Tongue (tissue), 2 donors: ENCODE results near the gene TMEM17. TPM values are rescaled to one million over a fixed set of nuclear protein-coding genes. Genes with fewer than 3 reads are reported as not detected.

Source experiments
- DNase-seq: peaks from one replicate; pipeline ENCODE4 v3.0.0-alpha.2; 2015
- total RNA-seq: library from RNA; depleted of rRNA; stranded (reverse); fragments of >200 nt; gene quantifications from one replicate; pipeline ENCODE4 v1.2.3, GENCODE V29; 2014

The TMEM17 gene
- total RNA-seq, 1 donor from 2014 or later, result 1.8 TPM

DNA sequence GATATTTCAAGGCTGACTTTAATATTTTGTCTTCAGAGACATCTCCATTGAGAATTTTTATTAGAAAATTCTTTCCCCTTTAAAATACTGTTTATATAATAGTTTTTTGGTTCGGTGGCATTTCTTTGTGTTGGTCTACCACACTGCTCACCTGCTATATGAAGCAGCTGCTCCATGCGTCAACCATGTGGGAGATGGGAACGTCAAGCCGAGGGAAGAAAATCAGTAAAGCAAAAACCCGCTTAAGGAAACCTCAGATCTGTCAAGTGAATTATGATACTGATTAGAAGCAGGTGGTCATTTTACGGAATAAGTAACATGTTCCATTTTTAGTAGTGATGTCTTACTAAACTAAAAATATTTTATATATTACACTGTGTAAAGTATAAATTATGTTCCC is 5.6 kb upstream of the TMEM17 start:
- DNase-seq, result peak; percentile 41

DNA sequence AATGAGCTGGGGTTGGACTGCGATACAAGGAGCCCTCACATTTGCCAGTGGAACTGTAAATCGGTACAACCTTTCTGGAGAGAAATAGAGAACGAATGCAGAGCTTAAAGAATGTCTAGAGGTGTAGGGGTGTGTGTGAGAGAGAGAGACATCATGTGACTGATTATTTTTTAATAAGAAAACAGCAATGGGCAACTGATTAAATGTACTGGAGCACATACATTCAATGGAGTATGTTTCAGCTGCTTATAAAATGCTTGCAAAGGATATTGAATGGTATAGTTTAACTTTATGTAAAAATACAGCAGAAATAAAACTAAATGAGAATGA is 391 bp upstream of the TMEM17 start:
- no peak for DNase-seq

DNA sequence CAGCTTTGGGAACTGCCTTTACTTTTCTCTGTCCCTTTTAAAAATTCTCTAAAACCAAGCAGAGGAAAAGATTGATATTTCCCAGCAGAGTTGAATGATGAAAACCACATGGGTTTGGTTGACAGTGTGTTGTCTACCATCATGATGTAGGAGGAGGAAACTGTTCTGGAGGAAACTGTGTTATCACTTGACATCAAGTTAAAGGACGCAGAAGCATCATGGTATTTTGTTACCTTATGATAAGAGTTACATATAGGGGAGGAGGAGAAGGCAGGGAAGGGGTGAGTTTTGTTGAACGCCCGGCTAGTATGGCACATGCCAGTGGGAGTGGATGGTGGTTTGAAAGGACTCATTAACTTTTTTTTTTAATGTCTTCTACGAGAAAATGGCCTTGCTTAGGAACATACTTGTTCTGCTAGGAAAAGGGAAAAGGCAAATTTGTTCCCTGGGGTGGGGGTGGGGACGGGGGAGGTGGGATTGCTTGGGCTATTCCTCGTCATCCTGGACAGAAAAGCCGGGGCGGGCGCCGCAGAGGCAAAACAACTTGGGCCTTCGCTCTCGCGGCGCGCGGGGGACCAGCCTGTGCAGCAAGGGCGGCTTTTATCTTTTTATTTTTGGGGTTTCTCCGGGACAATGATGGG is 766 bp downstream of the TMEM17 start:
- DNase-seq, result no peak

DNA sequence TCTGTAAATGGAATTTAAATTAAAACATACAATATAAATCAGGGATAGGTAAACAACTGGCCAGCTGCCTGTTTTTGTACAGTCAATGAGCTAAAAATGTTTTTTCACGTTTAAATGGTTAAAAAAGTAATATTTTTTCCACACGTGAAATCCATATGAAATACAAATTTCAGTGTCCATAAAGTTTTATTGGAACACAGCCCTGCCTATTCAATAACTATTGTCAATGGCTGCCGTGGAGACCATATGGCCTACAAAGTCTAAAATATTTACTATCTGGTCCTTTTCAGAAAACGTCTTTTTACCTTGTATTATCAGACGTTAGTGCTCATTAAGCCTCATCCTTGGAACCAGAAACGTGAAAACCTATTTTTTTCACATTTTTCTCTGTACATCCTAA is 1.3 kb downstream of the TMEM17 start:
- no peak for DNase-seq

DNA sequence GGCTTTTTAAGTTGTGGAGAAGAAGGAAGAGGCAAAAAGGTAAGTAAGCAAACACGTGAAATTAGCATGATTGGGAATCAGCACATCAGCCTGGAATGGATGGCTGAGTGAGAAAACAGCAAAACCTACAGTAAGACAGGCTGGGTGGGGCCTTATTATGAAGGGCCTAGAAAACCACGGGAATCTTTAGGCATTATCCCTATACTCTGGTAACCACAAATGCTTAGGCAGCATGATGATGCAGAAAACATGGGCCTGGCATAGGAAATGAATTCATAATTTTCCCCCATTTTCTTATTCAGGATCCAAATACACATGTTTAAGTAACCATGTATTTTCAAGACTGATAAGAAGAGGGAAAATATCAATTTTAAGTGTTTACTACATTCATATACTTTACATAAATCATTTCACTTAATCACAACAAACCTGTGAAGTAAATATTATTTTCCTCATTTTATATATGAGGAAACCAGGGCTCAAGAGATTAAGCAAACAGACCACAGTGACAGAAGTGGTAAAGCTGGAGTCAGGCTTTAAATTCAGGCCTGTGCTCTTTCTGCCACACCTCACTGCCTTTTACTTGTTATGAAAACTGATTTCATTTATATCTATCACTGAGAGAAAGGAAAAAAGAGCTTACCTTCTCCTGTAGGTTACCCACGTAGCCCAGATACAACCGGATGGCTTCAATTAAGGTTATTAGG is 4.0 kb downstream of the TMEM17 start:
- no peak for DNase-seq

DNA sequence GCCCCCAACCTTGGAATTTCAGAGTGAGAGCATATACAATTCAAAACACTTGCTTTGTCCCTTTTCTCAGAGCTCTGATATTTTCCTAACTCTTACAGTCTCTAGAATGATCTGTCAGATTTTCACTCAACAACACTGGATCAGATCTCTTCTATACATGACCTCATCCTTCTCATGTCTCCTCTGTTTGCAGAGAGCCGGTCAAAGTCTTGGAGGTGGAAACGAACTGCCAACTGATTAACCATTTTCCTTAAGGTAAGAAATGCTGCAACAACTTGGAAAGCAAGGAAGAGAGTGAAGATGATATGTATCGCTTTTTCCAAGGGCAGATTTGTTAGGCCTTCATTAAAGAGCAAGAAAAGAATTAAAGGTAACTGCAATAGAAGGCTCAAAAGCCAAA is 4.9 kb downstream of the TMEM17 start:
- DNase-seq, result no peak

DNA sequence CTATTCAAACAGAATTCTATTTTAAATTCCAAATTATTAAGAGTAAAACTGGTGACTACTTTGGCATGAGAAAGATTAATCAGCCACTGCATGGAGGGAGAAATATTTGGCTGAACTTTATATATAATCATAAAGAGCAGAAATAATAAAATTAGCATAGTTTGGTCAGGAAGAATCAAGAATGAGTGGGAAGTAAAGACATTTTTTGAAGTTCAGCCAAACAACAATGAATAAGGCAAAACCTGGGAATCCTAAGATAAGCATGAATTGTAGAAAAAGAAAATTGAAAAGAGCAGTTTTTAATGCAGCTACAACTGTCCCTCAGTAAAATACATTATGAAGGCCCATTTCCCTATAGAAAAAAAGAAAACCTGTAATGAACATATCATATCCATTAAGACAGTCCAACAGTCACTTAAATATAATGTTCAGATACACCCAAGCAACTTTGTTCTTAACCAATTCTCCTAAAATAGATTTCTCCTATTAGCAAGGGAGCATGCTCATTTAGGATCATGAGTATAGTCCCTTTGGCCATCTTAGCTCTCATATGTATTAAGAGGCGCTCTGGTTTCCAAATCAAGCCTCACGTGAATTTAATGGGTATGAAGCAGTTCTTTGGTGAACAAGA is 6.5 kb downstream of the TMEM17 start:
- DNase-seq, result no peak

DNA sequence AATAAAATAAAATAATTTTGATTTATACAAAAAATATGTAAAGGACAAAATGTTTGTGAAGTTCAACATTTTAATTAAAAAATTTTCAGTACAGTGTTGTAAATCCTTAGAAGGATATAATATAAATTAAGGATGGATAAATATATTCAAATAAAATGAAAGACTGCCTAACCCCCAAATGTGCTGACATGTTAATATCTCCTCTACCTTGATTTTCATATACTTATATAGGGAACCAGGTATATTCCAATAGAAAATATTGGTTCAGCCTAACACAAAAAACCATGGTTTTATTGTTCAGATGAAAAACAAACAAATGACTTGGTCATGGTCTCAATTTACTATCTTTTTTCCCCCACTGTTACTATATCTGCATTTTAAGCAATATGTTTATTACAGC is 7.3 kb downstream of the TMEM17 start:
- no peak for DNase-seq

DNA sequence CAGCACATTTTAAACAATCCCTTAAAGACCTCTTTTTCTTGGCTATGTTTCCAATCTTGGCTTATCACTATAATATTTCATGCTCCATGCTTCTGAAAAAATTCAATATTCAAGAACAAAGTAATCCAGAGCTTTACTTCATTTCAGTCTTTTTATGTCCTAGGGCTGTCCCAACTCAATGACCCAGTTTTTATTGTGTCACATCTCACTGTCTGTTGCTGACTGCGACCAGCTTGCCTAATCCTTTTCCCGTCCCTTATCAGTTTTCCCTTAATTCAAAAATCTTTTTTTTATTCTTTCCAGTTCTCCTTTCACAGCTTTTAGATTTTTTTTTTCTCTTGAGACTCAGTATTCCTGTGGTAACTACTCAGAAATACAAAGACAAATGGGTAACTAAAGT is 10.2 kb downstream of the TMEM17 start:
- DNase-seq, result no peak

DNA sequence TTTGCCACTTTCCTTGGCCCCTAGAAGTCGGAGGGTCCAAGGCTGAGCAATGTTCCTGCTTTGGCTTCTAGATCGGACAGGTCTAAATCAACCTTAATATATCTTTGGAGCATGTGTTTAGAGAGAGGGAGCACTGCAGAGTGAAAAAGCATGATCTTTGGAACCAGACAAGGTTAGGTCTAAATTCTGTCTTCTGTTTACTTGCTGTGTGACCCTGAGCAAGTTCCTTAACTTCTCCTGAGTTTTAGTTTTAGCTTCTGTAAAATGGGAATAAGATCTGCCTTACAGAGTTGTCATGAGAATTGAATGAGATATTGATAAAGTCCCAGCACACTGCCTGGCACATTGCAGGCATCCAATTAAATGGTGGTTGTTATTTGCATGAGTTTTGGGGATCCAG is 13.9 kb downstream of the TMEM17 start:
- no peak for DNase-seq

DNA sequence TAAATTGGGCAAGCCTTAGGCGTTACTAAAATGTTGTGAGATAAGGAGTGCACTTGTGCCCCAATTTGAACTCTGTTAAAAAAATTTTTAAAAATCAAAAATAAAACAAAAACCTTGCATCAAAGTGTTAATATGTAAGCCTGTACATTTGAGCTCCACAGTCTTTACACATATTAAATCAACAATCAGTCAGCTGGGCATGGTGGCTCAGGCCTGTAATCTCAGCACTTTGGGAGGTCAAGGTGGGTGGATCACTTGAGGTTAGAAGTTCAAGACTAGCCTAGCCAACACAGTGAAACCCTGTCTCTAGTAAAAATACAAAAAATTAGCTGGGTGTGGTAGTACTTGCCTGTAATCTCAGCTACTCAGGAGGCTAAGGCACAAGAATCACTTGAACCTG is 16.3 kb downstream of the TMEM17 start:
- no peak for DNase-seq

DNA sequence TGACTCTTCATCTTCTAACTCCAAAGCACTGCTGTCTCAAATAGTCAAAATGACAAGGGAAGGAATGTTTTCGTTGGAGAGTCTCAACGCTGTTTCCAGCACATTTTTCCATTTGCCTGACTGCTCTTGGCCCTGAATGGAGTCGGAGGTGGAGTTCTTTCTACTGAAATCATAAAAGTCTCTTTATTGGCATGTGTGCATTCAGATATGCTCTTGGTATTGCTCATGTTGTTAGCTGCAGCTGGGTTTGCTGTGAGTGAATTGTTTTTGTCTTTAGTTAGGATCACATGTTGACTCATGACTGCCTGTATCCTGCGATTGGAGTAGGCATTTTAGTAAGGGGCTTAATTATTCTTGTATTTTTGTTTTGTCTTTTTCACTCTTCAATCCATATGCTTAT is 16.8 kb downstream of the TMEM17 start:
- DNase-seq, result peak; percentile 70

DNA sequence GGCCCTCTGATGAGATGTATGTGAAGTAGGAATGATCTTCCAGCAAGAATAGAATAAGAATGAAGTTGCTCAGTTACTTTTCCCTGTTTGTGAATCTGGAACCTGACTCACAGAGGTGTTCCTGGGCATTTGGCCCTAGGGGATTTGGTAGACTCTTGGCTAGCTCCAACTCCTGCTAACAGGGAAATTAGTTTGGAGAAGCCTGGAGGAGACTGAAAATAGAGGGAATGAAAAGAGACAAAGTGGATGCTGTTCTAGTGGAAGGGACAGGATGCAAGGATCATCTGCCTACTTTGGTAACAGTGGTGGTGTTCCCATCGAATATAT is 19.6 kb downstream of the TMEM17 start:
- DNase-seq, result no peak

DNA sequence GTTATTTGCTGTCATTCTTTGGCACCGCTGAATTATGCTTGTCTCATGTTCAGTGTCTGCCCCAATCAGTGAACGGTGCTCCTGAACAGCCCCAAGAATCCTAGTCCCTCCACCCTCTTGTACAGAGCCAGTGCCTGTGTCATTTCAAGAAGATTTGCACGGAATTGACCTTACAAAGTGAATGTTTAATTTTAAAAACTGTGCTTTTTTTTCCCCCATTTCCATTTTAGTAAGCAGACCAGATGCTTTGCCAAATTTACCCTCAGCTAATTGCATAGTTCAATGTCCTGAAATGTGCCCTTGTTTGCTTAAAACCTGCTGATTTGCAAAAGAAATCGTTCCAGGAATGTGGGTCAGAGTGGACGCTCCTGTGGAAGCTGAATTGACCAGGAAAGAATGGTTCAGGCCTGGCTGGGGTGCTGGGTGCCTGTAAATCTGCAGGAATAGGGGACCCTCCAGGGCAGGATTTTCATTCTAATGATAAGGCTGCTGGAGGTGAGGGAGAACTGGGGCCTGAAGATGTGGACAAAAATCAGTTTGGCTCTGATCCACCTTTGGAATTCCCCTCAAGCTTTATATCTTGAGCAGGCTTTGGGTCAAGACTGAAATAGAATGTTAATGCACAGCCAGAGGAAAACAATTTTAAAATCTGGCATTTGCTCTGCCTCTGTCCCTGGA is 20.1 kb downstream of the TMEM17 start:
- peak; percentile 72 for DNase-seq

DNA sequence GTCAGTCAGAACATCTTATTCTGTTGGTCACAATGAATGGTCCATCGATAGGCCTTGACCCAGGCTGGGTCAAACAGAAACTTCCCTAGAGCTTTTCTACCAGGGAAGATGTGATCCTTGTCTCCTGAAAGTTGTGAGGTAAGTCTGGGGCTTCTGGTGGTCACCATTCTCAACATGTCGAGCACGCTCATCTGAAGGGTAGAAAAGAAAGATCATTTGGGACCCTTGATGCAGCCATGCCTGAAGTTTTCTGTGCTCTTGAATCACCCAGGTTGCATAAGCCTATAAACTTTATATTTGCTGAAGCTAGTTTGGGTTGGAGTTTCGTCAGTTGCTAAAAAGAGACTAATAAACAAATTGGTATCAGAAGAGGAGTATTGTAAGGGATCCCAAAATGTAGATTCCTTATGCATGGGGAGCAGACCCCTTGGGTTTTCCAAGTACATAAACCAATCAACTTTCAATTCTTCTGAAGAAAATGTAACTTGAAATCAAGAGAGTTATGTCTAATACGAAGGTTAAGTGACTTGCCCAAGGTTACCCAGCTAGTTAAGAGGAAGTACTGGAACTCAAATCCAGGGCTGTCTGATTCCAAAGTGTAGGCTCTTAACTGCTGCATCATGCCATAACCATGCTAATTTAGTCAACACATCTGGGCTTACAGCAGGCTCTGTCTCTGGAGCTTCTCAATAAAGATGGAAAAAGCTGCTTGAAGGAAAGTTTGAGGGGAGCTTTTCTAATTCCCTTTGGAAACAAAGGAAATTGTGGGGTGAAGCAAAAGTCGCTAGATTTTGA is 23.2 kb downstream of the TMEM17 start:
- DNase-seq, result no peak

DNA sequence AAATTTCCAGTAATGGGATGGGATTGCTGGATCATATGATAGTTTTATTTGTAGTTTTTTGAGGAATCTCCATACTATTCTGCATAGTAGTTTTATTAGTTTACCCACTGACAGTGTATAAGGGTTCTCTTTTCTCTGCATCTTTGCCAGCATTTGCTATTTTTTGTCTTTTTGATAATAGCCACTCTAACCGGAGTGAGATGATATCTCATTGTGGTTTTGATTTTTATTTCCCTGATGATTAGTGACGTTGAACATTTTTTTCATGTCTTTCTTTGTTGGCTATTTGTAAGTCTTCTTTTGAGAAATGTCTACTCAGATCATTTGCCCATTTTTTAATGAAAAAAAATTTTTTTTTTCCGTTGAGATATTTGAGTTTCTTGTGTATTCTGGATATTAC is 26.1 kb downstream of the TMEM17 start:
- no peak for DNase-seq

DNA sequence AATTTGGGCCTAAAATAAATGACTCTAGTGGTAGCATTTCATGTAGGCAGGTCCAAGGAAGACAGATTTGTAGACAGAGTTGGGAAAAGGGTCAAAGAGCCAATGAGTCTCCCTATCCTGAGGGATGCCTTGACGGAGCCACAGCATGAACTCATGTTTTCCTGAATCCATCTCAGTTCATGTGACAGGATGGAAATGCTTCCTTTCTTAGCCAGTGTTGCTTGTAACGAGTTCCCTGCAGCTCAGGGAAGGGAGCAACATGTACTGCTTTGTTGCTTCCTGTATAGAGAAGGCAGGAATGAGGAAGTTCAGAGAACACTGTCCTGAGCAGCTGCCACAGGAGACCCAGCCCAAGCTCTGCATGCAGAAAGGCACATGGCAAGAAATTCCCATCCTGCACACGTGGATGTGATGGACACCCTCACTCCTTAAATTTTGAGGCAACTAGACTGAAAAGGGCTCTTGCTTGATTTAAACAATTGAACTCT is 27.9 kb downstream of the TMEM17 start:
- no peak for DNase-seq

DNA sequence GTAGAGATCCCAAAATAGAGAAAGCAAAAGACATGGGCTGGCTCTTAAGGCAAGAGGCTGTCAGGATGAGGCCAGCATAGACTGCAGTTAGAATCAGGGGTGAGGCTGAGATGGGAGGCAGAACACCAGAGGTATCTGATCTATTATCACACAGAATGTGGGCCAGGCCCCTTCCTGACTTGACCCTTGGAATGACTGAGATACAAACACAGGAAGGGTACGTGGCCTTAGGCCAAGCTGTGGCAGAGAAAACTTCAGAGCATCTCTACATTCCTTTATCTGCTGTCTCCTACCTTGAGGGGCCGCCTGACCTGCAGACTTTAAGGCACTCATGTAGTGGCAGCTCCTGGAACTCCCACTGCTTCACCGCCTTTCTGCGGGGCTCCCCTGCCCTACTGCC is 28.4 kb downstream of the TMEM17 start:
- no peak for DNase-seq

DNA sequence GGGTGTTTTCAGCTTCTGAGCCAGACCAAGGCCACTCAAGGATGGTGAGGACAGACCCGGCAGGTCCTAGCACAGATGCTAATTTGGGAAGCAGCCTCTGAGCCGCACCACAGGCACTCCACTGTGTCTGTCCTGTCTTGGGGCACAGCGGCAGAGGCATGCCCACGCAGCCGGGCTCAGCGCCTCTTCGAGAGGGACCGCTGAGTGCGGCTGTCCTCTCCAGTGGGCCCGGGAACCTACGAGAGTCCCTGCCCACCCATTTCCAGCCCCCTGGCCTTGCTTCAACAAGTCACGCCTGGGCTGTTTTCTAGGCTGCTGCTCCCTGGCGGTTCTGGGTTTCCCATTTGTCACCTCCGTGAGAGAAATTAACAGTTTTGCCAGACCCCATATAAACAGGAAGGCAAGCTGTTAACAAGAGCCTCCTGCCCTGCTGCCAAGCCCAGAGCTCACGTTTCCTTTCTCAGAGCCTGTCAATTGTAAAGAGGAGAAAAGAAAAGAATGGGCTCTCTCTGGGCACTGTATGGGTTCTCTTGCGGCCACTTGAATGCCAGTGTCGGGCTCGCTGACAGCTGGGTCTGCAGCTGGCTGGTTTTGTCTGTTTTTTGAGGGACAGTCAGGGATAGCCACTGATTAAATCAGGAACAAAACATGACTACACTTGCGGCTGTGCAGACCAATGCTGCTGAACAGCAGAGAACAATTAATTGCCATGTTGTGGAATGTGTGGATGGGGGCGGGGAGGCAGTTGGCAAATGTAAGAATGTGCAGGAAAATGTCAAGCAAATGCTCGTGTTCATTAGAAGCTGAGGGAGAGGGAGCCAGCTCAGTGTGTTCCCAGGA is 30.6 kb downstream of the TMEM17 start:
- peak; percentile 91 for DNase-seq

DNA sequence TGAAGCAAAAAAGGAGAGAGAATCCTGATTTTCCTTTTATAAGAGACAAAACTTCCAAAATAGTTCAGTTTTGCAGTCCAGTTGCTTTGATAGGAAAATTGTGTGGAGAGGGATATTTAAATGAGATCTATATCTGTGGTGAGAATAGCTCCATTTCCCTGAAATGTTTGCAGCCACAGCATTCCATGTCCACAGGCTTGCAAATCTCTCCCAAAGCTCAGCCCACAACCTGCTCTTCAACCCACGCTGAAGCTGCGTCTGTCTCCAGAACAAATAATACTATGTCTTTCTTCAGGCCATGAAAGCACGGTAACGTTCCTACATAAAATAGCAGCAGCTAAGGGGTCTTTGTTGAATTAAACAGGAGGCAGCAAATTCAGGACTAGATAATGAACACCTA is 31.8 kb downstream of the TMEM17 start:
- no peak for DNase-seq

DNA sequence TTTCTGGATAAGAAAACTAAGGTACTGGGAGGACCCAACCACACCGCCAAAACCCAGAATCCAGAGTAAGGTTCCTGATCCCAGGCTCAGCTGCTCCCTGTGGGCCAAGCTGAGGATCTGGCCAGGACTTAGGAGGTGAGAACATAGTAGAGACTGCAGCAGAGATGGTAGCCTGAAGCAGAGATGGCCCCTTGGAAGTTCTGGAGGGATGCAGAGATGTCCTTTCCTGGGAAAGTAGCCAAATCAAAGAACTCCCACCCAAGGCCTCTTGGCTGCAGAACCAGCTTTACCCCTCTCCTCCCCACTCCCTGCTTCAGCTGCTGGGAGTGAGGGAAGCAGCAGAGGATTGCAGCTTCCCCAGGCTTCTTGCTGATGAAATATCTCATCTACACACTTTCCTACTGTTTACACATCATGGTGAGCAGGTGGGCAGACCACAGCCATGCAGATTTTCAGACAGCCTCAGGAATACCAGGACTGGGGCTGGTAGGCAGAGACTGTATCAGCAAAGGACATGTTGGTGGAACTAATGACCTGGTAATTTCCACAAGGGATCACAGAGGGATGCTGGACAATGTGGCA is 32.7 kb downstream of the TMEM17 start:
- no peak for DNase-seq
